A549 (cell line): Measurements from ENCODE around the gene CATSPERE. TPM values are rescaled to one million over a fixed set of nuclear protein-coding genes. Genes with fewer than 3 reads are reported as not detected.

Source experiments
- ATAC-seq, 2 experiments: fragments of 200-7000 bp in 1 of 2; fragments of >200 bp in 1 of 2; cut with Nextera tagmentation in 1 of 2; cut with Tn5 transposase in 1 of 2; 3 replicates each; pipeline versions ENCODE4 v1.8.0 to v1.9.1; 2018 to 2020; ENCODE audit warnings: mild to moderate bottlenecking in 1 of 2, moderate library complexity in 1 of 2
- CTCF ChIA-PET: fragments of 300-600 bp; sonication (Branson Sonifier 250); formaldehyde crosslinking; extraction: SDS; loops from one replicate; lab custom pipeline; 2021; ENCODE audit warnings: antibody characterized with exemption, inconsistent platforms; lab: Yijun Ruan, JAX
- POLR2A ChIA-PET: fragments of 350-600 bp; formaldehyde crosslinking; extraction: SDS; loops from one replicate; lab custom pipeline; 2021; ENCODE audit warnings: antibody characterized with exemption, inconsistent platforms; lab: Yijun Ruan, JAX
- DNase-seq, 2 experiments: peaks; one replicate each; pipeline versions ENCODE4 v3.0.0 to v3.0.0-alpha.2; 2011 to 2016; ENCODE audit warnings: low read depth in 1 of 2, low spot score in 1 of 2
- FAIRE-seq: peaks from 2 replicates; lab custom pipeline; 2011; peaks lifted over from hg19 to GRCh38; lab: Jason Lieb, UNC
- H3K27ac ChIP-seq, 2 experiments: fragments of >200 bp; sonication (Bioruptor Twin); formaldehyde crosslinking; 3 replicates each; pipeline ENCODE4 v1.5.1; 2016 to 2017
- H3K4me1 ChIP-seq: fragments of >200 bp; sonication (Bioruptor Twin); formaldehyde crosslinking; 3 replicates; pipeline ENCODE4 v1.6.1; 2016
- H3K4me2 ChIP-seq: fragments of >200 bp; sonication (Bioruptor Twin); formaldehyde crosslinking; 3 replicates; pipeline ENCODE4 v1.6.1; 2016
- H3K4me3 ChIP-seq: fragments of >200 bp; sonication (Bioruptor Twin); formaldehyde crosslinking; 3 replicates; pipeline ENCODE4 v1.5.1; 2016
- H3K9me3 ChIP-seq: fragments of >200 bp; sonication (Bioruptor Twin); formaldehyde crosslinking; 3 replicates; pipeline ENCODE4 v1.6.1; 2016
- BCL3 ChIP-seq: fragments of >200 bp; sonication (Bioruptor Twin); formaldehyde crosslinking; IDR thresholded peaks from 3 replicates; pipeline ENCODE4 v1.6.1; 2016
- BHLHE40 ChIP-seq: IDR thresholded peaks from 2 replicates; pipeline ENCODE4 v1.6.1; 2012; ENCODE audit warnings: low read depth, low read length, inconsistent platforms
- CBX2 ChIP-seq: fragments of 200-600 bp; sonication (generic); IDR thresholded peaks from 2 replicates; pipeline ENCODE4 v1.6.1; 2016; ENCODE audit warnings: low read depth, mild to moderate bottlenecking, borderline replicate concordance
- CBX8 ChIP-seq: fragments of 200-600 bp; sonication (generic); IDR thresholded peaks from 2 replicates; pipeline ENCODE4 v1.6.1; 2016
- CHD2 ChIP-seq: fragments of 150-350 bp; IDR thresholded peaks from 2 replicates; pipeline ENCODE4 v1.6.1; 2014; ENCODE audit warnings: low read length; ENCODE audit not compliant: partially characterized antibody
- CHD4 ChIP-seq: fragments of 200-600 bp; sonication (generic); IDR thresholded peaks from 2 replicates; pipeline ENCODE4 v1.6.1; 2016; ENCODE audit warnings: antibody characterized with exemption, mild to moderate bottlenecking, borderline replicate concordance
- CTCF ChIP-seq: fragments of >200 bp; sonication (Bioruptor Twin); formaldehyde crosslinking; IDR thresholded peaks from 3 replicates; pipeline ENCODE4 v1.5.1; 2016
- E2F6 ChIP-seq: IDR thresholded peaks from 2 replicates; pipeline ENCODE4 v1.6.1; 2012; ENCODE audit warnings: low read depth, borderline replicate concordance
- EHF ChIP-seq: fragments of 250-450 bp; sonication (Bioruptor Pico); IDR thresholded peaks from 2 replicates; pipeline ENCODE4 v1.5.0; 2020; ENCODE audit warnings: mild to moderate bottlenecking
- EHMT2 ChIP-seq: fragments of 200-600 bp; sonication (generic); IDR thresholded peaks from 2 replicates; pipeline ENCODE4 v1.6.1; 2016; ENCODE audit warnings: antibody characterized with exemption, low read depth, mild to moderate bottlenecking, moderate library complexity
- ESRRA ChIP-seq: fragments of 150-350 bp; IDR thresholded peaks from 2 replicates; pipeline ENCODE4 v1.6.1; 2014; ENCODE audit warnings: mild to moderate bottlenecking, low read length, borderline replicate concordance
- HES2 ChIP-seq: fragments of >200 bp; sonication (Bioruptor Twin); formaldehyde crosslinking; IDR thresholded peaks from 2 replicates; pipeline ENCODE4 v1.6.1; 2016
- HEYL ChIP-seq: fragments of 250-450 bp; sonication (Bioruptor Pico); IDR thresholded peaks from 2 replicates; pipeline ENCODE4 v1.8.0; 2021; ENCODE audit warnings: mild to moderate bottlenecking, moderate library complexity
- HOXA7 ChIP-seq: fragments of 250-450 bp; sonication (Bioruptor Pico); IDR thresholded peaks from 2 replicates; pipeline ENCODE4 v1.5.0; 2020; ENCODE audit warnings: mild to moderate bottlenecking, moderate library complexity
- JUNB ChIP-seq: fragments of >200 bp; sonication (Bioruptor Twin); formaldehyde crosslinking; IDR thresholded peaks from 2 replicates; pipeline ENCODE4 v1.6.1; 2016
- KDM1A ChIP-seq: fragments of 200-600 bp; sonication (generic); IDR thresholded peaks from 2 replicates; pipeline ENCODE4 v1.6.1; 2016; ENCODE audit warnings: low read depth, mild to moderate bottlenecking
- KDM5A ChIP-seq: fragments of 200-600 bp; sonication (generic); IDR thresholded peaks from 2 replicates; pipeline ENCODE4 v1.6.1; 2016; ENCODE audit warnings: antibody characterized with exemption, mild to moderate bottlenecking
- MAX ChIP-seq: IDR thresholded peaks from 2 replicates; pipeline ENCODE4 v1.6.1; 2012
- NFE2L2 ChIP-seq: fragments of 150-350 bp; conservative IDR thresholded peaks from 2 replicates; pipeline ENCODE4 v1.6.1; 2014; ENCODE audit warnings: low read length
- PHF8 ChIP-seq: fragments of 200-600 bp; sonication (generic); IDR thresholded peaks from 2 replicates; pipeline ENCODE4 v1.6.1; 2016; ENCODE audit warnings: low read depth, mild to moderate bottlenecking, antibody characterized with exemption, moderate library complexity, borderline replicate concordance
- POLR2A ChIP-seq: IDR thresholded peaks from 2 replicates; pipeline ENCODE4 v1.6.1; 2012; ENCODE audit warnings: mild to moderate bottlenecking, low read length
- RAD21 ChIP-seq, 2 experiments: fragments of >200 bp in 1 of 2; sonication (Bioruptor Twin) in 1 of 2; formaldehyde crosslinking in 1 of 2; IDR thresholded peaks in 1 of 2; conservative IDR thresholded peaks in 1 of 2; 2 replicates in 1 of 2; 3 replicates in 1 of 2; pipeline ENCODE4 v1.6.1; 2012 to 2018; ENCODE audit warnings: inconsistent platforms in 1 of 2
- RNF2 ChIP-seq: fragments of 200-600 bp; sonication (generic); IDR thresholded peaks from 2 replicates; pipeline ENCODE4 v1.6.1; 2016; ENCODE audit warnings: low read depth, mild to moderate bottlenecking, antibody characterized with exemption, moderate library complexity, borderline replicate concordance
- SMC3 ChIP-seq: fragments of >200 bp; sonication (Bioruptor Twin); formaldehyde crosslinking; IDR thresholded peaks from 3 replicates; pipeline ENCODE4 v1.6.1; 2018; ENCODE audit warnings: inconsistent platforms
- SREBF2 ChIP-seq: fragments of 450-650 bp; IDR thresholded peaks from 2 replicates; pipeline ENCODE4 v1.6.1; 2014; ENCODE audit warnings: mild to moderate bottlenecking, moderate library complexity
- USF2 ChIP-seq: fragments of 450-650 bp; IDR thresholded peaks from 2 replicates; pipeline ENCODE4 v1.6.1; 2014; ENCODE audit warnings: antibody characterized with exemption
- ZFP36 ChIP-seq: fragments of 450-650 bp; IDR thresholded peaks from 2 replicates; pipeline ENCODE4 v1.6.1; 2014; ENCODE audit warnings: borderline replicate concordance; ENCODE audit not compliant: partially characterized antibody
- WGBS: methylation state at CpG from one replicate; pipeline ENCODE4 v1.1.6; 2017; ENCODE audit errors: missing lambda C conversion rate; 5-methylcytosine and 5-hydroxymethylcytosine counted together
- polyA plus RNA-seq, 4 experiments: library from polyadenylated mRNA; depleted of rRNA in 3 of 4; stranded (reverse); fragments of >200 nt; fragmentation: RNase III in 1 of 4; extraction: RNeasy Plus Mini Kit Qiagen cat#74134 plus additional on column Dnase treatment in 1 of 4; gene quantifications; 2 replicates in 3 of 4; 3 replicates in 1 of 4; pipeline ENCODE4 v1.2.3, GENCODE V29; 2011 to 2017
- TF ChIP-seq, protein P1 (sequence below): fragments of 150-350 bp; IDR thresholded peaks from 2 replicates; pipeline ENCODE4 v1.6.1; 2014; ENCODE audit warnings: low read depth, mild to moderate bottlenecking, low read length
- TF ChIP-seq, protein P2 (sequence below): fragments of 250-450 bp; sonication (Bioruptor Pico); IDR thresholded peaks from 2 replicates; pipeline ENCODE4 v1.5.0; 2021; ENCODE audit warnings: mild to moderate bottlenecking, moderate library complexity, borderline replicate concordance

Gene CATSPERE
- polyA plus RNA-seq, 2 of the 4 experiments (the other 2 are of a cell fraction) = 0.25 to 0.43 TPM

DNA sequence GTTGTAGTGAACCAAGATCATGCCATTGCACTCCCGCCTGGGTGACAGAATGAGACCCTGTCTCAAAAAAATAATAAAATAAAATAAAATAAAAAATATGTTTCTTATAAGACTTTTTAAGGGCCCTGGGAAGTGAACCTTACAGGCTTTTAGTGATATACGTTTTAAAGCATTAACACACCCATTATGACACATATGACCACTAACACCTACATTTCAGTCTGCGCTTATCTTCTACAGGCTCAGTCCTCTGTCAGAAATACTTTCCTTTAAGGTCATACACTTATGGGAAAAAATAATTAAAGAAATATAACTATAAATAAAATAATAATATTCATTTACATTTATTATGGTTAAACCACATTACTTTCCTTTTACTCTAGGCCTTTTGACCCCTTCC is 31.3 kb upstream of the CATSPERE start:
- H3K9me3 ChIP-seq = no peaks in the 10 kb centered on the region
- CTCF ChIA-PET = no interaction called here
- FAIRE-seq = no peak

GRCh38 chr1:244431166-244431565 is 29.9 kb upstream of the CATSPERE start:
- H3K4me3 ChIP-seq = no peak overlapping the region
- DNase-seq (no peak), ATAC-seq (no peak), FAIRE-seq (no peak)
- no peaks in the 10 kb centered on the region for H3K9me3 ChIP-seq
- ChIA-PET CTCF (interaction anchor here (0.6 to 0.9 kb wide), 3 partner anchors 10 to 1783 kb away, joined by 3 to 7 read pairs (median 5); no protein-coding TSS in a partner anchor), POLR2A (no interaction called here)
- peaks cover 12% of the 10 kb centered on the region for H3K4me1 ChIP-seq
- no peak overlapping the region for H3K27ac ChIP-seq
- H3K4me2 ChIP-seq = no peak overlapping the region
- TF ChIP-seq JUNB = no peak
- TF ChIP-seq CBX2 = no peak
- TF ChIP-seq CBX8 = no peak
- no peak for TF ChIP-seq RAD21 (conservative IDR thresholded peaks at IDR 0.05 in 1 of 2, IDR thresholded peaks at IDR 0.05 in 1 of 2)
- TF ChIP-seq HOXA7 (CRISPR knock-in tag) = no peak
- TF ChIP-seq RNF2 = no peak
- TF ChIP-seq PHF8 = no peak
- TF ChIP-seq ESRRA = no peak
- no peak for TF ChIP-seq HEYL (CRISPR knock-in tag)
- no peak for TF ChIP-seq CHD4
- TF ChIP-seq USF2 = no peak
- TF ChIP-seq BCL3 = no peak
- TF ChIP-seq ZFP36 = no peak
- no peak for TF ChIP-seq CHD2
- TF ChIP-seq CTCF = no peak

More for the DNA sequence above, 31.3 kb upstream of the CATSPERE start:
- POLR2A ChIA-PET = no interaction called here
- DNase-seq (no peak), ATAC-seq (no peak)
- H3K4me1 ChIP-seq = no peaks in the 10 kb centered on the region
- no peak overlapping the region for H3K4me3 ChIP-seq
- 82% methylated on average over 3 of the region's 3 CpGs for WGBS
- TF ChIP-seq, protein P1, sequence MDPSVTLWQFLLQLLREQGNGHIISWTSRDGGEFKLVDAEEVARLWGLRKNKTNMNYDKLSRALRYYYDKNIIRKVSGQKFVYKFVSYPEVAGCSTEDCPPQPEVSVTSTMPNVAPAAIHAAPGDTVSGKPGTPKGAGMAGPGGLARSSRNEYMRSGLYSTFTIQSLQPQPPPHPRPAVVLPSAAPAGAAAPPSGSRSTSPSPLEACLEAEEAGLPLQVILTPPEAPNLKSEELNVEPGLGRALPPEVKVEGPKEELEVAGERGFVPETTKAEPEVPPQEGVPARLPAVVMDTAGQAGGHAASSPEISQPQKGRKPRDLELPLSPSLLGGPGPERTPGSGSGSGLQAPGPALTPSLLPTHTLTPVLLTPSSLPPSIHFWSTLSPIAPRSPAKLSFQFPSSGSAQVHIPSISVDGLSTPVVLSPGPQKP = no peak
- no peak for TF ChIP-seq USF2
- TF ChIP-seq MAX = no peak
- TF ChIP-seq EHF (CRISPR knock-in tag) = no peak
- TF ChIP-seq HES2 = no peak
- TF ChIP-seq SMC3 = no peak
- TF ChIP-seq RAD21 (conservative IDR thresholded peaks at IDR 0.05 in 1 of 2, IDR thresholded peaks at IDR 0.05 in 1 of 2) = no peak
- no peak for TF ChIP-seq POLR2A
- no peak for TF ChIP-seq SREBF2
- TF ChIP-seq KDM1A = no peak
- no peak for TF ChIP-seq EHMT2
- TF ChIP-seq NFE2L2 = no peak
- no peak for TF ChIP-seq KDM5A
- no peak for TF ChIP-seq E2F6
- no peak for TF ChIP-seq BHLHE40
- TF ChIP-seq, protein P2, sequence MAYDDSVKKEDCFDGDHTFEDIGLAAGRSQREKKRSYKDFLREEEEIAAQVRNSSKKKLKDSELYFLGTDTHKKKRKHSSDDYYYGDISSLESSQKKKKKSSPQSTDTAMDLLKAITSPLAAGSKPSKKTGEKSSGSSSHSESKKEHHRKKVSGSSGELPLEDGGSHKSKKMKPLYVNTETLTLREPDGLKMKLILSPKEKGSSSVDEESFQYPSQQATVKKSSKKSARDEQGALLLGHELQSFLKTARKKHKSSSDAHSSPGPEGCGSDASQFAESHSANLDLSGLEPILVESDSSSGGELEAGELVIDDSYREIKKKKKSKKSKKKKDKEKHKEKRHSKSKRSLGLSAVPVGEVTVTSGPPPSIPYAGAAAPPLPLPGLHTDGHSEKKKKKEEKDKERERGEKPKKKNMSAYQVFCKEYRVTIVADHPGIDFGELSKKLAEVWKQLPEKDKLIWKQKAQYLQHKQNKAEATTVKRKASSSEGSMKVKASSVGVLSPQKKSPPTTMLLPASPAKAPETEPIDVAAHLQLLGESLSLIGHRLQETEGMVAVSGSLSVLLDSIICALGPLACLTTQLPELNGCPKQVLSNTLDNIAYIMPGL = no peak
- no peak overlapping the region for H3K27ac ChIP-seq
- H3K4me2 ChIP-seq = no peak overlapping the region
